Measurements from ENCODE around the gene MAST4. TPM values are rescaled to one million over a fixed set of nuclear protein-coding genes. Genes with fewer than 3 reads are reported as not detected.

The MAST4 gene
- total RNA-seq, 1 donor from 2014 or later, result 55.2 TPM

GRCh38 chr5:67209141-67209771 lies 613.1 kb downstream of the MAST4 start:
- H3K36me3 ChIP-seq, result no peaks in the 10 kb centered on the region
- H3K9me3 ChIP-seq, result no peaks in the 10 kb centered on the region
- H3K27me3 ChIP-seq, result no peaks in the 10 kb centered on the region
- no peak overlapping the region for H3K4me3 ChIP-seq
- intact Hi-C loops (cut with DNase I), result loop anchor here (1.0 to 2.0 kb wide), 4 partner anchors 26 to 394 kb away; no protein-coding TSS in a partner anchor
- H3K4me1 ChIP-seq, result peaks cover 0 to 2% of the 10 kb centered on the region in 2 donors
- DNase-seq (ENCODE audit: low spot score in 2 of 2), result peak in 1 of 2 donors; percentile 81
- TF ChIP-seq CTCF (IDR thresholded peaks at IDR 0.05), result peak; percentile 62 to 83 (median 79)
- H3K27ac ChIP-seq, result no peak overlapping the region

- intact Hi-C loops (cut with DNase I), result no loop called here
- Histone ChIP-seq H3K4me3 (no peak overlapping the region), H3K27me3 (no peaks in the 10 kb centered on the region), H3K4me1 (peaks cover 3 to 18% of the 10 kb centered on the region in 2 donors), H3K9me3 (no peaks in the 10 kb centered on the region), H3K27ac (no peak overlapping the region), H3K36me3 (no peaks in the 10 kb centered on the region)
- TF ChIP-seq CTCF (IDR thresholded peaks at IDR 0.05), result no peak
- no peak for DNase-seq (ENCODE audit: low spot score in 2 of 2)
These were observed 615.7 kb downstream of the MAST4 start for GRCh38 chr5:67211926-67212325.

- TF ChIP-seq CTCF (IDR thresholded peaks at IDR 0.05), result no peak
- intact Hi-C loops (cut with DNase I), result no loop called here
- H3K9me3 ChIP-seq, result no peaks in the 10 kb centered on the region
- no peak overlapping the region for H3K4me3 ChIP-seq
- H3K27ac ChIP-seq, result no peak overlapping the region
- no peak for DNase-seq (ENCODE audit: low spot score in 2 of 2)
- no peaks in the 10 kb centered on the region for H3K36me3 ChIP-seq
- H3K4me1 ChIP-seq, result peaks cover 3 to 16% of the 10 kb centered on the region in 2 donors
- H3K27me3 ChIP-seq, result no peaks in the 10 kb centered on the region
These were observed 617.8 kb downstream of the MAST4 start for GRCh38 chr5:67214036-67214435.

GRCh38 chr5:67214707-67215447 lies 618.7 kb downstream of the MAST4 start:
- no peaks in the 10 kb centered on the region for H3K9me3 ChIP-seq
- intact Hi-C loops (cut with DNase I), result no loop called here
- no peak for DNase-seq (ENCODE audit: low spot score in 2 of 2)
- peaks cover 3 to 15% of the 10 kb centered on the region in 2 donors for H3K4me1 ChIP-seq
- H3K36me3 ChIP-seq, result no peaks in the 10 kb centered on the region
- no peak for TF ChIP-seq CTCF (IDR thresholded peaks at IDR 0.05)
- no peak overlapping the region for H3K4me3 ChIP-seq
- H3K27ac ChIP-seq, result peak overlapping the region; percentile 48 to 80
- no peaks in the 10 kb centered on the region for H3K27me3 ChIP-seq

- Histone ChIP-seq H3K4me3 (peak overlapping the region; percentile 3 to 37), H3K27me3 (no peaks in the 10 kb centered on the region), H3K36me3 (no peaks in the 10 kb centered on the region), H3K4me1 (peaks cover 3 to 15% of the 10 kb centered on the region in 2 donors), H3K9me3 (no peaks in the 10 kb centered on the region), H3K27ac (peak overlapping the region; percentile 48 to 80)
- peak; percentile 70 to 86 for DNase-seq (ENCODE audit: low spot score in 2 of 2)
- no peak for TF ChIP-seq CTCF (IDR thresholded peaks at IDR 0.05)
- intact Hi-C loops (cut with DNase I), result no loop called here
These were observed 619.6 kb downstream of the MAST4 start for GRCh38 chr5:67215519-67216471.
